AG09319 (cell line): ENCODE data around the gene APOBR.
A peak's percentile ranks its signal among the peaks of the same experiment; 100 is the strongest.

ENCODE experiments used
- DNase-seq: peaks from one replicate; pipeline ENCODE4 v3.0.0-alpha.2; 2010; ENCODE audit warnings: low read depth; ENCODE audit errors: extremely low read depth
- TF ChIP-seq, protein P1 (sequence below): IDR thresholded peaks from 2 replicates; pipeline ENCODE4 v1.5.1; 2011; ENCODE audit warnings: low read depth, mild to moderate bottlenecking, inconsistent platforms, low read length, moderate library complexity

APOBR gene

DNA sequence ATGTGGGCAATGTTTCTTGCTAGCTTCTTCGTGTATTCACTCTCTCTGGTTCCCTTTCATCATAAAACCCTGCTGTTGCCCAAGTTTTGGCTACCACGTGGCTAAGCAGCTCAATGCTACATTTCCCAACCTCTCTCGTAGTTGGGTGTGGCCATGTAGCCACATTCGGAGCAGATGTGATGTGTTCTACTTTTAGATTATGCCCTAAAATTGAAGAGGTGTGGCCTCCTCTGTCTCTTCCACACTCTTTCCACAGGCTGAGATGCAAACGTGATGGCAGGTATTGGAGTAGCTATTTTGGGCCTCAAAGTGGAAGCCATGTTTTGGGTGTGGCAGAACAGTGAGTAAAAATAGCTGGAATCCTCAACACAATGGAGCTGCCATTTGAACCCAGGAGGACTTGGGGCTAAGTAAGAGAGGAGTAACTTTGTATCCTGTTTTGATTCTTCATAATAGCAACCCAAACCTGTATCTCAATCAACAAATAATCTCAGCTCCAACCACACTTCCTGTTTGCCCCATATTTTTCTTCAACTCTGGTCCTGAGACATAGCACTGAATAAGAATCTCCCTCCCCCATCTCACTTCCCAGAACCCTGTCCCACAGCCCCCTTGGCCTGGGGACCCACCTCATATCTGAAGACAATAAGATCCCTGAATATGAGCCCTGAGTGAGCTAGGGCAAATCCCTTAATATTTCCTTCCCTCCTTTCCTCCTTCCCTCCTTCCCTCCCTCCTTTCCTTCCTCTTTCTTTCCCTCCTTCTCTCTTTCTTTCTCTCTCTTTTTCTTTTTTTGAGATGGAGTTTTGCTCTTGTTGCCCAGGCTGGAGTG is 40.3 kb downstream of the APOBR start:
- peak; percentile 55 for DNase-seq
- TF ChIP-seq, protein P1, sequence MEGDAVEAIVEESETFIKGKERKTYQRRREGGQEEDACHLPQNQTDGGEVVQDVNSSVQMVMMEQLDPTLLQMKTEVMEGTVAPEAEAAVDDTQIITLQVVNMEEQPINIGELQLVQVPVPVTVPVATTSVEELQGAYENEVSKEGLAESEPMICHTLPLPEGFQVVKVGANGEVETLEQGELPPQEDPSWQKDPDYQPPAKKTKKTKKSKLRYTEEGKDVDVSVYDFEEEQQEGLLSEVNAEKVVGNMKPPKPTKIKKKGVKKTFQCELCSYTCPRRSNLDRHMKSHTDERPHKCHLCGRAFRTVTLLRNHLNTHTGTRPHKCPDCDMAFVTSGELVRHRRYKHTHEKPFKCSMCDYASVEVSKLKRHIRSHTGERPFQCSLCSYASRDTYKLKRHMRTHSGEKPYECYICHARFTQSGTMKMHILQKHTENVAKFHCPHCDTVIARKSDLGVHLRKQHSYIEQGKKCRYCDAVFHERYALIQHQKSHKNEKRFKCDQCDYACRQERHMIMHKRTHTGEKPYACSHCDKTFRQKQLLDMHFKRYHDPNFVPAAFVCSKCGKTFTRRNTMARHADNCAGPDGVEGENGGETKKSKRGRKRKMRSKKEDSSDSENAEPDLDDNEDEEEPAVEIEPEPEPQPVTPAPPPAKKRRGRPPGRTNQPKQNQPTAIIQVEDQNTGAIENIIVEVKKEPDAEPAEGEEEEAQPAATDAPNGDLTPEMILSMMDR = no peak

DNA sequence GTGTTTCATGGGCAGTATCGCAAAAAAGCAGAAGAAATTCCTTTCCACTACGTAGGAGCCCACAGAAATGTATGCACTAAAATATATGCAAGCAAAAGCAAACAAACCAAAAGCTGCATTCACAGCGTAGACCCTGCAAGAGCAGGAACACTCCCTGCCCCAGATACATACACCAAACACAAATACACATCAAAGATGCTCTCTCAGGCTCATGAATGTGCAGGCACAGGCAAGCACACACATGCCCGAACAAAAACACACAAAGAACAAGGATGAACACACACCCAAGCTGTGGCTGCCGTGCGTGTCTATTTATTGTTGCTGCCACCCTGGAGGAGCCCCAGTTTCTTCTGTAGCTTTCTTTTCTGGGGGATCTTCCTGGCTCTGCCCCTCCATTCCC is 42.6 kb downstream of the APOBR start:
- TF ChIP-seq, protein P1 = no peak

DNA sequence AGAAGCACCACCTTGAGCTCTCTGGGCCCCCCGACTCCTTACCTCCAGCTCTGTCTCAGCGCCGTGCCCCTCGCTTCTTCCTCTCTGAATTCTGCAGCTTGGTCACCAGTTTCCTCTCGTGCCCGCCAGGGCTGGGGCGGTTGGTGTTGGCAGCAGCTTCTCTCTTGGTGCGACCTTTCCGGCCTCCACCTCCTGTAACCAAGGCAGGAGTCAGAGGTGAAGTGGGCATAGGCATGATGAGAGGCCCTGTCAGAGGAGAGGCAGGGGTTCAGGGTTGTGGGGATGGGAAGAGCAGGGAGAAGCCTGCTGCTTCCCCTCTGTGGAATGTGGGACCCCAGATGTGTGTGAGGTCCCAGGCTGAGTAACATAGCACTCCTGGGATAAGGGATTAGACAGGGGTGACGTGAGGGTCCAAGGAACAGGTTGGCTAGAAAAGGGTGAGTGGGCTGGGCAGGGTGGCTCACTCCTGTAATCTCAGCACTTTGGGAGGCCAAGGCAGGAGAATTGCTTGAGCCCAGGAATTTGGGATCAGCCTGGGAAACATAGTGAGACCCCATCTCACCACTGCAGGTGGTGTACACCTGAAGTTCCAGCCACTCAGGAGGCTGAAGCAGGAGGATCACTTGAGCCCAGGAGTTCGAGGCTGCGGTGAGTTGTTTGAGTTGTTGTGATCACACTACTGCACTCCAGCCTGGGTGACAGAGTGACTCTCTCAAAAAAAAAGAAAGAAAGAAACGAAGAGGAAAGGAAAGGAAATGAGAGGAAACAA is 43.7 kb downstream of the APOBR start:
- no peak for DNase-seq
- TF ChIP-seq, protein P1 = no peak

More for the DNA sequence above, 42.6 kb downstream of the APOBR start:
- no peak for DNase-seq

DNA sequence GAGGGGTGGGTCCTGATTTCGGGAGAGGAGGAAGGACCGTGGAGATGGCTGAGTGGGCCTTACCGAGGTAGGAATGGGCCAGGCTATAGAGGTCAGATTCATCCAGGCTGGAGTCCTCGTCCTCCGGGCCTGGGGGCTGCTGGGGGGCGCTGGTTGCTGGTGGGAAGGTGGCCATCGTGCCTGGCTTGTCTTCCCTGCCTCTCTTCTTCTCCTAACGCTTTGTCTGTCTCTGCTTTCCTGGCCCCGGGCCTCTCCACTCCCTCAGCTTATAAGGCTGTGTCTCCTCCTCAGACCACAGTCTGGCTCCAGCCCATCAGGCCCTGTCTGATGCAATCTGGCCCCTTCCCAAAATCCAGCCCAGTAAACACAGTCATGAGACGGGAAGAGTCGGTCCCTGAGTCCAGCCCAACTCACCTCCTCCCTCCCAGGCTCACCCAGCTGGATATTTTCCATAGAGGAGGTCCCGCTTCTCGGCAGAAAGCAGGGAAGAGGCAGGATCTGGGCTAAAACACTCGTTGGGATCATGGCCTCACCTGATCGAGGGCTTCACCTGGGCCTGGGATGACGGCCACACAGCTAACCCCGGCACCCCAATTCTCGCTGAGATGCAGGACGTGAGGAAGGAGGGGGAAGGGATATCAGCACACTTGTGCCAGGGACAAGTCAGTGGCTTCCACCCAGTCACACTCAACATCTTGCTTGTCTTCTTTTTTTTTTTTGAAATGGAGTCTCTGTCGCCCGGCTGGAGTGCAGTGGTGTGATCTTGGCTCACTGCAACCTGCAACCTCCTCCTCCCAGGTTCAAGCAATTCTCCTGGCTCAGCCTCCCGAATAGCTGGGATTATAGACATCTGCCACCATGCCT is 44.5 kb downstream of the APOBR start, which contains the start of gene NUPR1:
Gene NUPR1 (minus strand): TSS at position 242 of the 864 bp plus-strand sequence. CDS start 67 bp downstream, at position 175.
- peak; percentile 98 for DNase-seq
- TF ChIP-seq, protein P1 = no peak

DNA sequence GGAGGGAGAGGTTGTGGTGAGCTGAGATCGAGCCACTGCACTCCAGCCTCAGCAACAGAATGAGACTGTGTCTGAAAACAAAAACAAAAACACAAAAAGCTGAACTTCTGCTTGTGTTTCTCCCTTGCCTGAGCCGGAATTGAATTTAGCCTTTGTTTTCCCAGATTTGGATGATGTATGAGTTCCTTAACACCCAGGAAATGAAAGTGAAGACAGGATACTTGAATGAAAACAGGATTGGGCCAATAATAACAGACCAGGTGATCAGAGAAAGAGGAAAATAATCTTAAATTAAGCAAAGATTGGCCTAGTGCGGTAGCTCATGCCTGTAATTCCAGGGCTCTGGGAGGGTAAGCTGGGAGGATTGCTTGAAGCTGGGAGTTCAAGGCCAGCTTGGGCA is 45.9 kb downstream of the APOBR start:
- TF ChIP-seq, protein P1 = no peak
- no peak for DNase-seq

DNA sequence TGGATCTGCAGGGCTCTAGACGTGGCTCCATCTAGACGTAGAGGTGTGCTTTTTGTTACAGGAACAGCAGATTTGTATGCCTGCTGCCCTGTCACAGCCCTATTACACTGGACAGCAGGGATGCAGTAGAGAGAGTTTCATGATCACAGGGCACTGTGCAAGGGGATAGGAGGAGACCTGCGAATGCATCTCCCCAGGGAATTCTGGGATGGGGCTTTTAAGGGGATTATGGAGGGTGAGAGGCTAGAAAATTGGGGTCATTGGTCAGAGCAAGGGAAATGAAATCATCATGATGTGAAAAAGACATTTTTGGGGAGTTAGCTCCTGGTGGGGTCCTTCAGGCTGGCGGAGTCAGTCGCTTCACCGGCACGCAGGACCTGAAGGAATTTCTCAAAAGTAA is 48.2 kb downstream of the APOBR start:
- no peak for DNase-seq
- TF ChIP-seq, protein P1 = no peak
